Neural progenitor cell (in vitro differentiated cells): ENCODE measurements around the gene DHCR24. TPM values are rescaled to one million over a fixed set of nuclear protein-coding genes. Genes with fewer than 3 reads are reported as not detected.

Source experiments
- DNase-seq: peaks from one replicate; pipeline ENCODE4 v3.0.0-alpha.2; 2016; ENCODE audit warnings: low spot score
- H2AFZ ChIP-seq: fragments of 200-600 bp; sonication (generic); replicated peaks from 2 replicates; pipeline ENCODE4 v1.6.1; 2016; ENCODE audit warnings: antibody characterized with exemption
- H3F3A ChIP-seq: fragments of 200-600 bp; sonication (generic); 2 replicates; pipeline ENCODE4 v1.6.1; 2016; ENCODE audit warnings: antibody characterized with exemption, low read depth
- H3K27ac ChIP-seq: fragments of 200-600 bp; sonication (generic); 2 replicates; pipeline ENCODE4 v1.5.1; 2016; ENCODE audit warnings: mild to moderate bottlenecking
- H3K27me3 ChIP-seq: fragments of 200-600 bp; sonication (generic); 2 replicates; pipeline ENCODE4 v1.6.1; 2016; ENCODE audit warnings: mild to moderate bottlenecking, moderate library complexity
- H3K36me3 ChIP-seq: fragments of 200-600 bp; sonication (generic); 2 replicates; pipeline ENCODE4 v1.5.1; 2016
- H3K4me1 ChIP-seq: fragments of 200-600 bp; sonication (generic); 2 replicates; pipeline ENCODE4 v1.6.1; 2016; ENCODE audit warnings: mixed run types
- H3K4me2 ChIP-seq: fragments of 200-600 bp; sonication (generic); 2 replicates; pipeline ENCODE4 v1.6.1; 2016
- H3K4me3 ChIP-seq: fragments of 200-600 bp; sonication (generic); 2 replicates; pipeline ENCODE4 v1.5.1; 2016
- H3K79me2 ChIP-seq: fragments of 200-600 bp; sonication (generic); 2 replicates; pipeline ENCODE4 v1.6.1; 2016; ENCODE audit warnings: low read depth
- H3K9ac ChIP-seq: fragments of 200-600 bp; sonication (generic); 2 replicates; pipeline ENCODE4 v1.6.1; 2016
- H3K9me3 ChIP-seq: fragments of 200-600 bp; sonication (generic); 2 replicates; pipeline ENCODE4 v1.5.1; 2016; ENCODE audit warnings: low read depth
- H4K20me1 ChIP-seq: fragments of 200-600 bp; sonication (generic); 2 replicates; pipeline ENCODE4 v1.6.1; 2016; ENCODE audit warnings: low read depth
- H3K27ac Mint-ChIP-seq: 3 replicates; pipeline ENCODE4 v1.8.0; 2021; ENCODE audit warnings: mixed read lengths
- H3K27me3 Mint-ChIP-seq: 2 replicates; pipeline ENCODE4 v1.8.0; 2022; ENCODE audit warnings: low read depth, mild to moderate bottlenecking, inconsistent platforms, moderate library complexity, mixed read lengths; ENCODE audit not compliant: insufficient read depth
- H3K36me3 Mint-ChIP-seq: 3 replicates; pipeline ENCODE4 v1.8.0; 2021; ENCODE audit warnings: mixed read lengths
- H3K4me1 Mint-ChIP-seq: 3 replicates; pipeline ENCODE4 v1.8.0; 2021; ENCODE audit warnings: mixed read lengths
- H3K4me3 Mint-ChIP-seq: 3 replicates; pipeline ENCODE4 v1.8.0; 2021; ENCODE audit warnings: mild to moderate bottlenecking, moderate library complexity, mixed read lengths
- H3K9me3 Mint-ChIP-seq: 3 replicates; pipeline ENCODE4 v1.8.0; 2020; ENCODE audit warnings: mixed read lengths
- CTCF ChIP-seq: fragments of 200-600 bp; sonication (generic); IDR thresholded peaks from 2 replicates; pipeline ENCODE4 v1.5.1; 2017; ENCODE audit warnings: antibody characterized with exemption, mild to moderate bottlenecking
- EZH2 ChIP-seq: fragments of 200-600 bp; sonication (generic); IDR thresholded peaks from 2 replicates; pipeline ENCODE4 v1.6.1; 2017; ENCODE audit warnings: antibody characterized with exemption, mild to moderate bottlenecking, moderate library complexity
- EZH2phosphoT487 ChIP-seq: fragments of 200-600 bp; sonication (generic); IDR thresholded peaks from 2 replicates; pipeline ENCODE4 v1.6.1; 2017; ENCODE audit warnings: antibody characterized with exemption
- total RNA-seq: library from RNA; depleted of rRNA; stranded (reverse); fragments of >200 nt; gene quantifications from 2 replicates; pipeline ENCODE4 v1.2.3, GENCODE V29; 2015; ENCODE audit warnings: low replicate concordance

Gene DHCR24
- total RNA-seq, 1 donor from 2014 or later, result 94.5 TPM

DNA sequence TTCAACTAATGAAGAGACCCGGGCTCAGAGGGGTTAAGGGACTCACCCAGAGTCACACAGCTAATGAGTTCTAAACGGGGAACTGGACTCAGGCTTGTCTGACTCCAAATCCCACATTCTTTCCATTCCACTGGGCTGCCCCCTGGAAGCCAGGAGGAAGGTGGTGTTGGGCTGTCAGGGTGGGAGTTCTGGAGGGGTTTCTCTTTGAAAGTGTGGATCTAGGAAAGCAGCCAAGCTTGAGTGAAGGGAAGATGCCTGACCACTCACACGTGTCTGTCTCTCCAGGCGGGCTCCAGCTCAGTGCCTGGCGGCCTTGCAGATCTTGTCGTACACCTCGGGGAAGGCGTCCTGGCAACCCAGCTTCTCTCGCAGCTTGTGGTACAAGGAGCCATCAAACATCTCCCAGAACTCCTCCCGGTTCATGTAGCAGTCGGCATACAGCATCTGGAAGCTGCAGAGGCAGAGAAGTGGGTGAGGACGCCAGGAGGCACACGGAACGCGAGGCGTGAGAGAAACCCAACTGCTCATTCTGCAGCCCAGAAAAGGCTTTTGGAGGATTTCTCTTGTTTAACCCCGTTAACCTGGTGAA is 35.0 kb downstream of the DHCR24 start:
- H3K4me1 Mint-ChIP-seq, result peaks cover 7% of the 10 kb centered on the region
- Histone ChIP-seq H3K9ac (no peak overlapping the region), H3K4me2 (no peak overlapping the region), H3K36me3 (no peaks in the 10 kb centered on the region), H3K27ac (no peak overlapping the region), H3K27me3 (no peaks in the 10 kb centered on the region), H4K20me1 (peaks cover 7% of the 10 kb centered on the region), H2AFZ (no peak overlapping the region), H3K4me3 (no peak overlapping the region), H3K9me3 (no peaks in the 10 kb centered on the region), H3F3A (peaks cover 4% of the 10 kb centered on the region), H3K79me2 (no peaks in the 10 kb centered on the region), H3K4me1 (no peaks in the 10 kb centered on the region)
- peaks cover 68% of the 10 kb centered on the region for H3K36me3 Mint-ChIP-seq
- no peak overlapping the region for H3K27ac Mint-ChIP-seq
- DNase-seq, result no peak
- no peaks in the 10 kb centered on the region for H3K9me3 Mint-ChIP-seq
- TF ChIP-seq CTCF (no peak), EZH2phosphoT487 (no peak), EZH2 (no peak)
- peaks cover 5% of the 10 kb centered on the region for H3K27me3 Mint-ChIP-seq
- no peak overlapping the region for H3K4me3 Mint-ChIP-seq

GRCh38 chr1:54851406-54851805 is 35.6 kb downstream of the DHCR24 start:
- DNase-seq, result no peak
- Histone ChIP-seq H2AFZ (no peak overlapping the region), H3K9me3 (no peaks in the 10 kb centered on the region), H3K79me2 (no peaks in the 10 kb centered on the region), H3K4me3 (no peak overlapping the region), H3K27ac (no peak overlapping the region), H3K4me2 (no peak overlapping the region), H3K36me3 (no peaks in the 10 kb centered on the region), H3K9ac (no peak overlapping the region), H3F3A (peaks cover 4% of the 10 kb centered on the region), H3K4me1 (no peaks in the 10 kb centered on the region), H4K20me1 (peaks cover 6% of the 10 kb centered on the region), H3K27me3 (no peaks in the 10 kb centered on the region)
- peaks cover 67% of the 10 kb centered on the region for H3K36me3 Mint-ChIP-seq
- H3K27ac Mint-ChIP-seq, result no peak overlapping the region
- peaks cover 7% of the 10 kb centered on the region for H3K4me1 Mint-ChIP-seq
- no peak overlapping the region for H3K4me3 Mint-ChIP-seq
- TF ChIP-seq CTCF, result no peak
- TF ChIP-seq EZH2phosphoT487, result no peak
- no peak for TF ChIP-seq EZH2
- H3K9me3 Mint-ChIP-seq, result no peaks in the 10 kb centered on the region
- H3K27me3 Mint-ChIP-seq, result peaks cover 5% of the 10 kb centered on the region

DNA sequence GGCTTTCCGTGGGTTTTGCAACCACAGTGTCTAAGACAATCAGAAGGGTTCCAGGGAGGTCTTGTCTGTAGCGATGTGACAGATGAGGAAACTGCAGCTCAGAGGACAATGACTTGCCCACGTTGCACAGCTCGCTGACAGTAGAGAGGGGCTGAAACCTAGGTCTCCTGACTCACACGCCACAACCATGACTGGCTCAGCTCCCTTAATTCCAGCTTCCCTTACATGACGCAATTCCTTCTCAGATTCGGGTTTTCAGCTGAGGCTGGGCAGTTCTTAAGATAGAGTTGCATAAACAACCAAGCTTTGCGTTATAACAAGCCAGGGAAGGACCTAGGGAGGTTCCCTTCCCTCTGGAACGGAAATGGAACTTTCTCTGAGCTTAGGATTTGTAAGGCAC is 36.3 kb downstream of the DHCR24 start:
- TF ChIP-seq CTCF (no peak), EZH2phosphoT487 (no peak), EZH2 (no peak)
- H3K27ac ChIP-seq, result no peak overlapping the region
- peaks cover 5% of the 10 kb centered on the region for H3K27me3 Mint-ChIP-seq
- peaks cover 2% of the 10 kb centered on the region for H3K4me1 Mint-ChIP-seq
- no peaks in the 10 kb centered on the region for H3K4me1 ChIP-seq
- H3K4me2 ChIP-seq, result no peak overlapping the region
- no peak overlapping the region for H2AFZ ChIP-seq
- peaks cover 4% of the 10 kb centered on the region for H3F3A ChIP-seq
- no peak for DNase-seq
- H3K9ac ChIP-seq, result no peak overlapping the region
- H3K4me3 ChIP-seq, result no peak overlapping the region
- no peaks in the 10 kb centered on the region for H3K9me3 ChIP-seq
- peaks cover 62% of the 10 kb centered on the region for H3K36me3 Mint-ChIP-seq
- H4K20me1 ChIP-seq, result no peaks in the 10 kb centered on the region
- H3K9me3 Mint-ChIP-seq, result no peaks in the 10 kb centered on the region
- H3K27me3 ChIP-seq, result no peaks in the 10 kb centered on the region
- H3K27ac Mint-ChIP-seq, result no peak overlapping the region
- H3K79me2 ChIP-seq, result no peaks in the 10 kb centered on the region
- H3K36me3 ChIP-seq, result no peaks in the 10 kb centered on the region
- no peak overlapping the region for H3K4me3 Mint-ChIP-seq
